AG09309 (cell line): ENCODE measurements around the gene TWIST2.

Experiments used
- DNase-seq: peaks from one replicate; pipeline ENCODE4 v3.0.0-alpha.2; 2010; ENCODE audit warnings: low read depth
- H3K4me3 ChIP-seq: 2 replicates; pipeline ENCODE4 v1.5.1; 2011; ENCODE audit warnings: mild to moderate bottlenecking, low read depth, low read length, moderate library complexity; ENCODE audit not compliant: control insufficient read depth
- CTCF ChIP-seq: IDR thresholded peaks from 2 replicates; pipeline ENCODE4 v1.5.1; 2011; ENCODE audit warnings: mild to moderate bottlenecking, low read depth, low read length, inconsistent platforms; ENCODE audit not compliant: insufficient read depth, control insufficient read depth; ENCODE audit errors: missing control alignments

The TWIST2 gene

GRCh38 chr2:238845583-238846377, 2.1 kb upstream of the TWIST2 start:
- peak overlapping the region; percentile 71 for H3K4me3 ChIP-seq
- TF ChIP-seq CTCF = no peak
- DNase-seq = no peak

GRCh38 chr2:238846378-238846627, 1.6 kb upstream of the TWIST2 start:
- TF ChIP-seq CTCF = no peak
- no peak for DNase-seq
- H3K4me3 ChIP-seq = peak overlapping the region; percentile 71

GRCh38 chr2:238846628-238847418, 1.1 kb upstream of the TWIST2 start:
- peak overlapping the region; percentile 71 for H3K4me3 ChIP-seq
- no peak for DNase-seq
- no peak for TF ChIP-seq CTCF

- no peak for DNase-seq
- H3K4me3 ChIP-seq = peak overlapping the region; percentile 71
- no peak for TF ChIP-seq CTCF
Observed at GRCh38 chr2:238847419-238847801, 475 bp upstream of the TWIST2 start.

- no peak for TF ChIP-seq CTCF
- H3K4me3 ChIP-seq = peak overlapping the region; percentile 94
Observed at GRCh38 chr2:238848691-238848975, 748 bp downstream of the TWIST2 start.

GRCh38 chr2:238848976-238849853, 1.3 kb downstream of the TWIST2 start:
- no peak for TF ChIP-seq CTCF
- no peak for DNase-seq
- H3K4me3 ChIP-seq = peak overlapping the region; percentile 94

More at GRCh38 chr2:238848691-238848975, 748 bp downstream of the TWIST2 start:
- DNase-seq = no peak
